H7 (cell line): ENCODE measurements around the gene ITCH. TPM values are rescaled to one million over a fixed set of nuclear protein-coding genes. Genes with fewer than 3 reads are reported as not detected.
"Not testable (repeated sequence)": the region's sequence is repeated elsewhere in the genome, so short reads cannot be mapped to it uniquely, and the experiment has no call there.

ENCODE experiments used
- DNase-seq: peaks from one replicate; pipeline ENCODE4 v3.0.0; 2012
- H3K27me3 ChIP-seq: 2 replicates; pipeline ENCODE4 v1.6.0; 2011; ENCODE audit warnings: mild to moderate bottlenecking, low read length; ENCODE audit not compliant: control insufficient read depth, insufficient read depth
- H3K36me3 ChIP-seq: replicated peaks from 2 replicates; pipeline ENCODE4 v1.5.1; 2011; ENCODE audit warnings: low read length; ENCODE audit not compliant: control insufficient read depth, insufficient read depth
- H3K4me3 ChIP-seq: 2 replicates; pipeline ENCODE4 v1.5.1; 2011; ENCODE audit warnings: low read depth, mild to moderate bottlenecking, control low read depth, low read length, moderate library complexity; ENCODE audit not compliant: insufficient read depth
- total RNA-seq: library from RNA; depleted of rRNA; stranded (reverse); fragments of >200 nt; shearing (Covaris generic); gene quantifications from 2 replicates; pipeline ENCODE4 v1.2.3, GENCODE V29; 2014

Gene ITCH
- total RNA-seq, 1 experiment from 2014 or later: 27.5 TPM

DNA sequence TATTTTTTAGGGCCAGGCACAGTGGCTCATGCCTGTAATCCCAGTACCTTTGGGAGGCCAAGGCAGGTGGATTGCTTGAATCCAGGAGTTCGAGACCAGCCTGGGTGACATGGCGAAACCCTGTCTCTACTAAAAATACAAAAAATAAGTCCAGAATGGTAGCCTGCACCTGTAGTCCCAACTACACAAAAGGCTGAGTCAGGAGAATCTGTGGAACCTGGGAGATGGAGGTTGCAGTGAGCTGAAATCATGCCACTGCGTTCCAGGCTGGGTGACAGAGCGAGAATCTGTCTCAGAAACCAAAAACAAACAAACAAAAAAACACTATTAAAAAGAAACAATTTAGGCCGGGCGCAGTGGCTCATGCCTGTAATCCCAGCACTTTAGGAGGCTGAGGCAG is 69.6 kb downstream of the ITCH start:
- not testable (repeated sequence) for H3K4me3 ChIP-seq, H3K27me3 ChIP-seq, H3K36me3 ChIP-seq, DNase-seq

DNA sequence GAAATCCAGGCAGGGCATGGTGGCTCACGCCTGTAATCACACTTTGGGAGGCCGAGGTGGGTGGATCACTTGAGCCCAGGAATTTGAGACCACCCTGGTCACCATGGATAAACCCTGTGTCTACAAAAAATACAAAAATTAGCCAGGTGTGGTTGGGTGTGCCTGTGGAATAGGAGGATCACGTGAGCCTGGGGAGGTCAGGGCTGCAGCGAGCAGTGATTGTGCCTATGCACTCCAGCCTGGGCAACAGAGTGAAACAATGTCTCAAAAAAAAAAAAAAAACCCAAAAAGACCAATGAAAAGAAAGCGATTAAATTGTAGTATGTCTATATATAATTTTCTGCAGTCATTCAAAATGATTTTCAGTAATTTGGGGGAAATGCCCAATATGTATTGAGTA is 70.3 kb downstream of the ITCH start:
- H3K36me3 ChIP-seq: peaks cover 3% of the 10 kb centered on the region
- H3K27me3 ChIP-seq: no peaks in the 10 kb centered on the region
- DNase-seq: no peak
- H3K4me3 ChIP-seq: no peak overlapping the region

DNA sequence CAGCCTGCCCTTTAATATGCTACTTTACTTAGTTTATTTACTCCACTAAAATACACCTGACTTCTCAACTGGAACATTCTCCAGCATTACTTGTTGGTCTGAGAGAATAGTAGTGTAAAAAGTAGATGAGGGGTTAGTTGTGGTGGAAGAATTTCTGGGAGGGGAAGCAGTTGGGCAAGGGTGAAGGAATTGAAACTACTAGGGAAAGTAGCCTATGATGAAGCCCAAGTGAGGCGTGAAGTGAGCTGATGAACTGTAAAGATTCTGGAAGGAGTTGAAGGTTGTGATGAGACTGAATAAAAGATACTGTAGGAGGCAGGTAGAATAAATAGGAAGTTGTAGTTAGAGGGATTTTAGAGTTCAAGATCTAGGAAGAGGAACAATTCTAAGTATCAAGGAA is 72.5 kb downstream of the ITCH start:
- no peaks in the 10 kb centered on the region for H3K27me3 ChIP-seq
- H3K4me3 ChIP-seq: no peak overlapping the region
- DNase-seq: no peak
- H3K36me3 ChIP-seq: peaks cover 7% of the 10 kb centered on the region

DNA sequence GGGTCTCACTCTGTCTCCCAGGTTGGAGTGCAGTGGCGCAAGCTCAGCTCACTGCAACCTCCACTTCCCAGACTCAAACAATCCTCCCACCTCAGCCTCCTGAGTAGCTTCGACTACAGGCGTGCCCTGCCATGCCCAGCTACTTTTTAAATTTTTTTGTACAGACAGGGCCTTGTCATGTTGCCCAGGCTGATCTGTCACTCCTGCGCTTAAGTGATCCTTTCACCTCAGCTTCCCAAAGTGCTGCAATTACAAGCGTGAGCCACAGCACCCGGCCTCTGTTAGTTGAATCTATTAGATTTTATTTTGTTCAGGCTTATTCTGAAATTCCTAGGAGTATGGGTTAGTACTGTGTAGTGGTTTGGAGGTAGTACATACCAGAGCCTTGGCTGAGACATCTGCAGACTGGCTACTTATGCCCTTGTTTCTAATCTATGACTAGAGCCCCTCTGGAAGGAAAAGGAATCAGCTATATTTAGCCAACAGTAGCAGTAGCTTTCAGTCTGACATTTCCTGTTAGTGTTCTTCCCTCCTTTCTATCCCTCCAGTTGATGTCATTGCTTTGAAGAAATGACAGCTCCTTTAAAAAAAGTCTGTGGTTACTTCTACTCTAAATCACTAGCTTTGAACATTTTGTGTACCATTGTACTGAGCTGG is 74.4 kb downstream of the ITCH start:
- H3K27me3 ChIP-seq: no peaks in the 10 kb centered on the region
- H3K36me3 ChIP-seq: peaks cover 12% of the 10 kb centered on the region
- H3K4me3 ChIP-seq: no peak overlapping the region
- no peak for DNase-seq

DNA sequence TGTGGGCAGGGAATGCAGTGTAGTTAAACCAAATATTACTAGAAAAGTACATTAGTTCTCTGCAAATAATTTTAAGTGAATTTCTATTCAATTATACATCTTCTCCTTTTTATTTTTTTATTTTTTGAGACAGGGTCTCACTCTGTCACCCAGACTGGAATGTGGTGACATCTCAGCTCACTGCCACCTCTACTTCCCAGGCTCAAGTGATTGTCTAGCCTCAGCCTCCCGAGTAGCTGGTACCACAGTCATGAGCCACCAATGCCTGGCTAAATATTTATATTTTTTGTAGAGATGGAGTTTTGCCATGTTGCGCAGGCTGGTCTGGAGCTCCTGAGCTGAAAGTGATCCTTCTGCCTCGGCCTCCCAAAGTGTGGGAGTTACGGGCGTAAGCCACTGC is 76.1 kb downstream of the ITCH start:
- Histone ChIP-seq H3K36me3 (peaks cover 12% of the 10 kb centered on the region), H3K4me3 (no peak overlapping the region), H3K27me3 (no peaks in the 10 kb centered on the region)
- no peak for DNase-seq

DNA sequence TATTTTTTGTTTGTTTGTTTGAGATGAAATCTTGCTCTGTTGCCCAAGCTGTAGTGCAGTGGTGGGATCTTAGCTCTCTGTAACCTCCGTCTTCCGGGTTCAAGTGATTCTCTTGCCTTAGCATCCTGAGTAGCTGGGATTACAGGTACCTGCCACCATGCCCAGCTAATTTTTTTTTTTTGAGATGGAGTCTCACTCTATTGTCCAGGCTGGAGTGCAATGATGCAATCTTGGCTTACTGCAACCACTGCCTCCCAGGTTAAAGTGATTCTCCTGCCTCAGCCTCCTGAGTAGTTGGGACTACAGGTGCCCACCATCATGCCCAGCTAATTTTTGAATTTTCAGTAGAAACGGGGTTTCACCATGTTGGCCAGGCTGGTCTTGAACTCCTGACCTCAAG is 78.3 kb downstream of the ITCH start:
- H3K27me3 ChIP-seq: not testable (repeated sequence)
- H3K36me3 ChIP-seq: peaks cover 15% of the 10 kb centered on the region

DNA sequence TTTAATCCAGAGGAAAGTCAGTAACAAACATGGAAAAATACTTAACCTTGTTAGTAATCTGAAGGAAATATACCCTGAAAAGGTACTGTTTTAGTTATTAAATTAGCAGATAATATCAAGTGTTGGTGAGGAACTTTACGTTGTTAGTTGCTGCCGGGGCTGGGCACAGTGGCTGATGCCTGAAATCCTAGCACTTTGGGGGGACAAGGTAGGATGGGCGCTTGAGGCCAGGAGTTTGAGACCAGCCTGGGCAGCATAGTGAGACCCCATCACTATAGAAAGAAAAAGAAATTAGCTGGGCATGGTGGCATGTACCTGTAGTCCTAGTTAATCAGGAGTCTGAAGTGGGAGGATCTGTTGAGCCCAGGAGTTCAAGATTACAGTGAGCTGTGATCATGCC is 80.5 kb downstream of the ITCH start:
- H3K4me3 ChIP-seq: no peak overlapping the region
- DNase-seq: no peak
- peaks cover 14% of the 10 kb centered on the region for H3K36me3 ChIP-seq
- no peaks in the 10 kb centered on the region for H3K27me3 ChIP-seq

More for the DNA sequence above, 78.3 kb downstream of the ITCH start:
- not testable (repeated sequence) for DNase-seq, H3K4me3 ChIP-seq

DNA sequence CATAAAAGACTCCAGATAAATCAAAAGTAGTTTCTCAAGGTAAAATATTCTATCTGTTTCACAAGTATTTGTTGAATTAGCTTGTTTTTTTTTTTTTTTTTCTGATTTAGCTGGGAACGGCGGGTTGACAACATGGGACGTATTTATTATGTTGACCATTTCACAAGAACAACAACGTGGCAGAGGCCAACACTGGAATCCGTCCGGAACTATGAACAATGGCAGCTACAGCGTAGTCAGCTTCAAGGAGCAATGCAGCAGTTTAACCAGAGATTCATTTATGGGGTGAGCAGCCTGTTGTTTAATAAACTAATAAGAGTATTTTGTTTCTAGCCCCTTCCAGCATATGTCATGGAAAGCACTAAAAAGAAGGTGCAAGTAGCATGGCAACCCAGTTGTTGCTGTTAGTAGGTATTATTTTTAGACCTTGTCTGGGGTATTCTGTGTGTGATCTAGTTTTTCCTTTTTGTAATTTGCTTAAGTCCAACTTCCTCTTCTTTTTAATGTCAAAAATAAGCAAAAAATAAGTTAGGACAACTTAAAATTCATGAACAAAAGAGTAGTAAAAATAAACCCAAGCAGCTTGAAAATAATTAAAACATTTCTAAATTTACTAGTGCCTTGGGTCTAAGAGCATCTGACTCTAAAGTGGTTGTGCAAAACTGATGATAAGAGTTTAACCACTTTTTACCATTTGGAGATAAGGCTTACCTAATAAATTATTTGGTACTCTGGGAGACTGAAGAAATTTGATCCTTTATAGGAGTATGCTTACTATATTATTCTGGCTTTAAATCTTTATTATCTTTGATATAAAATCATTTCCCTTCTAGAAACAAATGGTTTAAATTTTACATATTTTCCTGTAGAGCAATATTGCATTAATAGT is 82.3 kb downstream of the ITCH start:
- no peak for DNase-seq
- no peak overlapping the region for H3K4me3 ChIP-seq
- no peaks in the 10 kb centered on the region for H3K27me3 ChIP-seq
- peaks cover 13% of the 10 kb centered on the region for H3K36me3 ChIP-seq

DNA sequence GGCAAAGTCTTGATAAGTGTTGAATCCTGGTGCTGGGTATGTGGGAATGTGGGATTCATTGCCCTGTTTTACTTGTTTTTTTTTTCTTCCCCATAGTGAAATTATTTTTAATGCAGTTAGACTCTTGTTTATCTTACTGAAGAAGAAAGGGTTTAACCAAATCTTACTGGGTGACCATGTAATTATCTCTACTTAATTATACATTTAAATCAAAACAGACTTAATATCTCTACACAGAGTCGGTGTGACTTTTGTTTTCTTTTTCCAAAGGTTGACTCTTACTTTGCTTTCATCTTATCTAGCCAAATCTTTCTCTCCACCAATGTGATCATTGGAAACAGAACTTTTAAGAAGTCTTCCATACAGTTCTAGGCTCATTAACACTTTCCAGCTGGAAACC is 85.4 kb downstream of the ITCH start:
- Histone ChIP-seq H3K27me3 (no peaks in the 10 kb centered on the region), H3K36me3 (peaks cover 12% of the 10 kb centered on the region), H3K4me3 (no peak overlapping the region)
- DNase-seq: no peak

DNA sequence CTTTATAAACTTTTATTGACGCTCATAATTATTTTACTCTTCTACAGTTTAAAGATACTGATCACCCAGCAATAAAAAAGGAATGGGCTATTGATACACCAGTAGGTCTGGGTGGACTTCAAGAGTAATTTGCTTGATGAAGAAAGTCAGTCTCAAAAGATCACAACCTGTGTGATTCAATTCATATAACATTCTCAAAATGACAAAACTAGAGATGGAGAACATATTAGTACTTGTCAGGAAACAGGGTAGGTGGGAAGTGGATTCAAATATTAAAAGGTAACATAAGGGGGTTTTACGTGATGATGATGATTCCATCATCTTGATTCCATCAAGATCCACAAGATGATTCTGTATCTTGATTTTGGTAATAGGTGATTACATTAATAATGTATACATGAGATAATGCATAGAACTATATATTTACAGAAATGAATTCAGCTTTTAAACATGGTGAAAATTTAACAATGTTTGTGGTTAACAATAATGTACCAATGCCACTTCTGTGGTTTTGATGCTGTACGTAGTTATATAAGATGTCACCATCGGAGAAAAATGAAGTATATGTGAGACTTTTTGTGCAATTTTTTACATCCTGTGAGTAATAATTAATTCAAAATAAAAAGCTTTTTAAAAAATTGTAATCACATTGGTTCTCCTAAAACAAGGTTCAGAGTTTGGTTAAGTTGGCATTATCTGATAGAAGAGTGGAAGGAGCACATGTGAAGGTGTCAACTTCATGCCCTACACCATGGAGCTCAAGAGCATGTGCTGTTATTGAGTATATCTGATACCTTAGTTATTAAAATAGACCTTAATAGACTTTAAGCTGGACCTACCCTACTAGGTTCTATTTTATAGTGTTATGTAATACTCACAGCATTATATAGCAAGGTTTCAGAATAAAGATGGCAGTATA is 86.9 kb downstream of the ITCH start:
- peaks cover 12% of the 10 kb centered on the region for H3K36me3 ChIP-seq

DNA sequence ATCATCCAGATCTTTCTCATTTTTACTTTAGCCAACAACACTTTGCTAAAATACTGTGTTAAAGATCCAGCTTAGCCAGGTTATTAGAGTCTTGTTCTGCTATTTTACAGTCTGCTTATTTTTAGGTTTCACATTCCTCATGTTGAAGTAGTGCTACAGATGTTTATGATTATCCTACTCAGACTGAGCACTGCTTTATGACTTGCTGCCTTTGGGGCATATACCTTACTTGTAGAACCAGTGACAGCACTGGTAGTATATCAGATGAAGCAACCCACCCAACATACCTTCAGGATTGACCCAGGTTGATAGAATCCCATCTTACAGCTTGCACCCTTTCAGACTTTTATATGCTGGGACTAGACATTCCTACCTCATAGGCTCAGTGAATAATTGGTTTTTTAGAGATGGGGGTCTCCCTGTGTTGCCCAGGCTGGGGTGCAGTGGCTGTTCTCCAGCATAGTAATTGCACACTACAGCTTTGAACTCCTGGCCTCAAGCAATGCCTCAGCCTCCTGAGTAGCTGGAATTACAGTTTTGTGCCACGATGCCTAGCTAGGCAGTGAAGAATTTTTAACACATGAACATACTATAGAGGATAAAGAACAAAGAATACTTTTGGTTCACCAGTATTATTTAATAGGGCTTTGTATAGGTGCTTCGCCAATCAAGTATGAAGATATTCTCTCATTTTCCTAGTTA is 89.4 kb downstream of the ITCH start:
- H3K27me3 ChIP-seq: no peaks in the 10 kb centered on the region
- no peak for DNase-seq
- H3K36me3 ChIP-seq: peaks cover 9% of the 10 kb centered on the region
- no peak overlapping the region for H3K4me3 ChIP-seq

More for the DNA sequence above, 86.9 kb downstream of the ITCH start:
- Histone ChIP-seq H3K27me3 (no peaks in the 10 kb centered on the region), H3K4me3 (no peak overlapping the region)
- no peak for DNase-seq

DNA sequence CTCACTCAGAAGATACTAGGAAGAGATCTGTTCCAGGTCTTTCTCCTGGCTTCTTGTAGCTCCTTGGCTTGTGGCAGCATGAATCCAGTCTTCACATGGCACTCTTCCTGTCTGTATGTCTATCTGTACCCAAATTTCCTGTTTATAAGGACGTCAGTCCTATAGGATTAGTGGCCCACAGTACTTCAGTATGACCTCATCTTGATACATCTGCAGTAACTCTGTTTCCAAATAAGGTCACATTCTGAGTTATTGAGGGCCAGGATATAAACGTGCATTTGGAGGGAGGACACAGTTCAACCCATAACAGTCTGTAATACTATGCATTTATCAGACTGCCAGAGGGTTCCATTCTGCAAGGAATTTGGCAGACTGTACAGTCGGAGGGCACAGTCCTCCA is 95.6 kb downstream of the ITCH start:
- Histone ChIP-seq H3K36me3 (peaks cover 5% of the 10 kb centered on the region), H3K4me3 (no peak overlapping the region), H3K27me3 (no peaks in the 10 kb centered on the region)
- no peak for DNase-seq

DNA sequence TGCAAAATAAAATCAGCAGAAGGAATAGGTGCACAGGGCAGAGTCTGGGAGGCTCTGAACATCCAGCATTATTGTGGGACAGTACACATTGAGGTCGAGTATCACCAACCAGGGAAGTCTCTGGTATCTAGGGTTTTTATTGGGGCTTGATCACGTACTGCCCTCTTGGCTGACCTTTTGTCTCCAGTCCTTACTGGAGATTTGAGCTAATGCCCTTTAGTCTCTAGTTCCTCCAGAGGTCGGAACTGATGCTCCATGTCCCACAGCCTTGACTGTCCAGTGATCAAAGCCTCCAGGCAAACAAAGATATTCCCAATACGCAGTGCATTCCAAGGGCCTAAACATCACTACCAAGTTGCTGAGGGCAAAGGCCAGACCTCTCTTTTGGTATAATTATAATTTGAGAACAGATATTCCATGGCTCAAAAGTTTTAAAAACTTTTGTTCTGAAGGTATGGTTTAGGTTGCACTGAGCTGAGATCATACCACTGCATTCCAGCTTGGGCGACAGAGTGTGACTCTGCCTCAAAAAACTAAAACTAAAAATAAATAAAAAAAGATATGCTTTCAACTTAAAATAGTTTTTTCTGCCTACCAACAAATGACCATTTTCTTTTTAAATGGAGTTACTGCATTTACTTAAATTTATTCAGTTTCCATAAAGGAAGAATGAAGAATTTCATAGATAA is 96.3 kb downstream of the ITCH start:
- no peak overlapping the region for H3K4me3 ChIP-seq
- H3K36me3 ChIP-seq: peaks cover 5% of the 10 kb centered on the region
- no peak for DNase-seq
- no peaks in the 10 kb centered on the region for H3K27me3 ChIP-seq

DNA sequence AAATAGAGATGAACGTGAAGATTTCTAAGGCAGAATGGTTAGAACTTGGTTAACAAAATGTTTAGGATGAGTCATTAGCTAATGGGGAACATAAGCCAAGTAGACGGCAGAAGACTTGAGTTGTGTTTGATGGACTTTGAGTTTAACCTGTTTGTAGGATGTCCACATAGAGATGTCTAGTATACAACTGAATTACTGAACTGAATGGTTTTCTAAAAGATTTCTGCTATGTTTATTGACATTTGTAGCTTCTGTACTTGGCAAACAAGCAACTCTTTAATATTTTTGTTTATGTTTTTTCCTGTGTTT is 98.7 kb downstream of the ITCH start:
- no peaks in the 10 kb centered on the region for H3K27me3 ChIP-seq
- H3K36me3 ChIP-seq: peaks cover 5% of the 10 kb centered on the region
- H3K4me3 ChIP-seq: no peak overlapping the region
- no peak for DNase-seq
